ENCODE results near the gene SPZ1. TPM values are rescaled to one million over a fixed set of nuclear protein-coding genes. Genes with fewer than 3 reads are reported as not detected.

The SPZ1 gene
- total and polyA plus RNA-seq, 2 of the 8 experiments (the other 6 are each of a cell fraction or from before 2014, with no cell fraction given): not detected

GRCh38 chr5:80355686-80356085, 35.9 kb downstream of the SPZ1 start (continued):
- TF ChIP-seq CHD7 (IDR thresholded peaks at IDR 0.05; ENCODE audit: insufficient replicate concordance, low read length): no peak
- TF ChIP-seq ATF2 (IDR thresholded peaks at IDR 0.05; ENCODE audit: low read length): no peak
- TF ChIP-seq SIX5 (IDR thresholded peaks at IDR 0.05; ENCODE audit: low read depth, low read length): no peak
- TF ChIP-seq CBX8 (IDR thresholded peaks at IDR 0.05; ENCODE audit: borderline replicate concordance, low read depth, low read length): no peak
- TF ChIP-seq ZNF274 (IDR thresholded peaks at IDR 0.05; ENCODE audit: borderline replicate concordance, extremely low read depth, low read length): no peak
- no peak for TF ChIP-seq POLR2AphosphoS5 (IDR thresholded peaks at IDR 0.05; ENCODE audit: low read depth, low read length)
- TF ChIP-seq ATF3 (IDR thresholded peaks at IDR 0.05; ENCODE audit: insufficient read depth, low read depth, low read length): no peak
